Neural progenitor cell (in vitro differentiated cells): ENCODE measurements around the gene MEIOC. TPM values are rescaled to one million over a fixed set of nuclear protein-coding genes. Genes with fewer than 3 reads are reported as not detected.
A peak's percentile ranks its signal among the peaks of the same experiment; 100 is the strongest.

ENCODE experiments used
- DNase-seq: peaks from one replicate; pipeline ENCODE4 v3.0.0-alpha.2; 2016; ENCODE audit warnings: low spot score
- H2AFZ ChIP-seq: fragments of 200-600 bp; sonication (generic); replicated peaks from 2 replicates; pipeline ENCODE4 v1.6.1; 2016; ENCODE audit warnings: antibody characterized with exemption
- H3F3A ChIP-seq: fragments of 200-600 bp; sonication (generic); 2 replicates; pipeline ENCODE4 v1.6.1; 2016; ENCODE audit warnings: antibody characterized with exemption, low read depth
- H3K27ac ChIP-seq: fragments of 200-600 bp; sonication (generic); 2 replicates; pipeline ENCODE4 v1.5.1; 2016; ENCODE audit warnings: mild to moderate bottlenecking
- H3K27me3 ChIP-seq: fragments of 200-600 bp; sonication (generic); 2 replicates; pipeline ENCODE4 v1.6.1; 2016; ENCODE audit warnings: mild to moderate bottlenecking, moderate library complexity
- H3K36me3 ChIP-seq: fragments of 200-600 bp; sonication (generic); 2 replicates; pipeline ENCODE4 v1.5.1; 2016
- H3K4me1 ChIP-seq: fragments of 200-600 bp; sonication (generic); 2 replicates; pipeline ENCODE4 v1.6.1; 2016; ENCODE audit warnings: mixed run types
- H3K4me2 ChIP-seq: fragments of 200-600 bp; sonication (generic); 2 replicates; pipeline ENCODE4 v1.6.1; 2016
- H3K4me3 ChIP-seq: fragments of 200-600 bp; sonication (generic); 2 replicates; pipeline ENCODE4 v1.5.1; 2016
- H3K79me2 ChIP-seq: fragments of 200-600 bp; sonication (generic); 2 replicates; pipeline ENCODE4 v1.6.1; 2016; ENCODE audit warnings: low read depth
- H3K9ac ChIP-seq: fragments of 200-600 bp; sonication (generic); 2 replicates; pipeline ENCODE4 v1.6.1; 2016
- H3K9me3 ChIP-seq: fragments of 200-600 bp; sonication (generic); 2 replicates; pipeline ENCODE4 v1.5.1; 2016; ENCODE audit warnings: low read depth
- H4K20me1 ChIP-seq: fragments of 200-600 bp; sonication (generic); 2 replicates; pipeline ENCODE4 v1.6.1; 2016; ENCODE audit warnings: low read depth
- H3K27ac Mint-ChIP-seq: 3 replicates; pipeline ENCODE4 v1.8.0; 2021; ENCODE audit warnings: mixed read lengths
- H3K27me3 Mint-ChIP-seq: 2 replicates; pipeline ENCODE4 v1.8.0; 2022; ENCODE audit warnings: low read depth, mild to moderate bottlenecking, inconsistent platforms, moderate library complexity, mixed read lengths; ENCODE audit not compliant: insufficient read depth
- H3K36me3 Mint-ChIP-seq: 3 replicates; pipeline ENCODE4 v1.8.0; 2021; ENCODE audit warnings: mixed read lengths
- H3K4me1 Mint-ChIP-seq: 3 replicates; pipeline ENCODE4 v1.8.0; 2021; ENCODE audit warnings: mixed read lengths
- H3K4me3 Mint-ChIP-seq: 3 replicates; pipeline ENCODE4 v1.8.0; 2021; ENCODE audit warnings: mild to moderate bottlenecking, moderate library complexity, mixed read lengths
- H3K9me3 Mint-ChIP-seq: 3 replicates; pipeline ENCODE4 v1.8.0; 2020; ENCODE audit warnings: mixed read lengths
- CTCF ChIP-seq: fragments of 200-600 bp; sonication (generic); IDR thresholded peaks from 2 replicates; pipeline ENCODE4 v1.5.1; 2017; ENCODE audit warnings: antibody characterized with exemption, mild to moderate bottlenecking
- EZH2 ChIP-seq: fragments of 200-600 bp; sonication (generic); IDR thresholded peaks from 2 replicates; pipeline ENCODE4 v1.6.1; 2017; ENCODE audit warnings: antibody characterized with exemption, mild to moderate bottlenecking, moderate library complexity
- EZH2phosphoT487 ChIP-seq: fragments of 200-600 bp; sonication (generic); IDR thresholded peaks from 2 replicates; pipeline ENCODE4 v1.6.1; 2017; ENCODE audit warnings: antibody characterized with exemption
- total RNA-seq: library from RNA; depleted of rRNA; stranded (reverse); fragments of >200 nt; gene quantifications from 2 replicates; pipeline ENCODE4 v1.2.3, GENCODE V29; 2015; ENCODE audit warnings: low replicate concordance

MEIOC gene
- total RNA-seq, 1 donor from 2014 or later = 22.0 TPM

DNA sequence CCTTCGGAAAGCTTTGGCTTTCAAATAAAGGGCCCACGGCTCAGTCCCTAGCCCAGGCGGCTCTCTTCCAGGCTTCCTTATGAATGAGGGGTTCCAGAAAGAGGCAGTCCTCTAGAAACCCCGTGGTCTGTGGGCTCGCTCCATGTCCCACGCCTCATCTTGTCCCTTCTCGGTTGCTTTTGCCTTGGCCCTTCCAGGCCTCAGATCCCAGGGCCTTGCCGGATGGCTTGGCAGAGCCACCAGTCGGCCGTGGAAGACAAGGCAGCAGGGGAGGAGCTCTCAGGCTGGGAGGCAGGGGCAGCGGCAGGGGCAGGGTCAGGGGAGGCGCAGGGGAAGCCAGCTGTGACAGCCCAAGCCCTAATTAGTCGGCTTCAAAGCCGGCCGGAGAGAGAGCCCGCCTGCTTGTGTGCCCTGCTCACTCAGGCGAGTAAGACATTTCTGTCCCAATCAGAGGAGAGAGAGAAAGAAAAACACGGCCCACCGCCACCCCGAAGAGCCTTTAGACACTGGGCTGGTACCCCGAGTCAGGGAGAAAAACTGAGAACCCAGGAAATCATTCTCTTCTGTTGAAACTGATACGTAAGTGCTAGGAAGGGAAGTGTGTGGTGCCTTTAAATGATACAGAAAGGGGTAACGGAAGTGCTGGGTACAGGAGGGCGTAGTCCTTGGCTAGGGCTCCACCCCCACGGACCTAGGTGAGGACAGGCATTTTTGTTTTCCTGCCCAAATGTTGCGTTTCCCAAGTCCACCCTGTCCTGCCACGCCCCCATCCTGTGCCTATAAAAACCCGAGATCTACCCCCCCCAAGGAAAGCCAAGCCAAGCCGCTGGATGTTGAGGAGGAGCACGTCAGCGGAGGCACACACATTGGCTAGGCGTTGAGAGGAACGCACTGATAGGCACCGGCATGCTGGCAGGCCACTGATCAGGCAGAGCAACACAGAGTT, 27.8 kb upstream of the MEIOC start:
- Histone ChIP-seq H3K4me1 (peaks cover 26% of the 10 kb centered on the region), H3K4me2 (peak overlapping the region; percentile 67), H3K79me2 (no peaks in the 10 kb centered on the region), H3F3A (peaks cover 27% of the 10 kb centered on the region), H3K4me3 (peak overlapping the region; percentile 16), H3K27me3 (no peaks in the 10 kb centered on the region), H3K27ac (peak overlapping the region; percentile 61), H3K9me3 (no peaks in the 10 kb centered on the region), H2AFZ (peak overlapping the region; percentile 19), H3K36me3 (no peaks in the 10 kb centered on the region), H3K9ac (no peak overlapping the region), H4K20me1 (no peaks in the 10 kb centered on the region)
- Mint-ChIP-seq H3K4me3 (peak overlapping the region; percentile 75), H3K9me3 (no peaks in the 10 kb centered on the region), H3K36me3 (no peaks in the 10 kb centered on the region), H3K27ac (peak overlapping the region; percentile 98), H3K4me1 (peaks cover 31% of the 10 kb centered on the region), H3K27me3 (peaks cover 17% of the 10 kb centered on the region)
- DNase-seq = peak; percentile 96
- peak; percentile 16 for TF ChIP-seq CTCF
- no peak for TF ChIP-seq EZH2phosphoT487
- TF ChIP-seq EZH2 = no peak

- Histone ChIP-seq H2AFZ (no peak overlapping the region), H3K9ac (no peak overlapping the region), H3K4me3 (no peak overlapping the region), H3K9me3 (no peaks in the 10 kb centered on the region), H3K27me3 (no peaks in the 10 kb centered on the region), H3K79me2 (no peaks in the 10 kb centered on the region), H3F3A (peaks cover 27% of the 10 kb centered on the region), H4K20me1 (no peaks in the 10 kb centered on the region), H3K27ac (no peak overlapping the region), H3K4me2 (no peak overlapping the region), H3K4me1 (peaks cover 26% of the 10 kb centered on the region), H3K36me3 (no peaks in the 10 kb centered on the region)
- Mint-ChIP-seq H3K36me3 (no peaks in the 10 kb centered on the region), H3K27ac (no peak overlapping the region), H3K27me3 (peaks cover 19% of the 10 kb centered on the region), H3K4me3 (no peak overlapping the region), H3K9me3 (no peaks in the 10 kb centered on the region), H3K4me1 (peaks cover 31% of the 10 kb centered on the region)
- TF ChIP-seq CTCF (no peak), EZH2phosphoT487 (no peak), EZH2 (no peak)
- DNase-seq = no peak
These were observed 27.0 kb upstream of the MEIOC start for GRCh38 chr17:44629314-44629713.

DNA sequence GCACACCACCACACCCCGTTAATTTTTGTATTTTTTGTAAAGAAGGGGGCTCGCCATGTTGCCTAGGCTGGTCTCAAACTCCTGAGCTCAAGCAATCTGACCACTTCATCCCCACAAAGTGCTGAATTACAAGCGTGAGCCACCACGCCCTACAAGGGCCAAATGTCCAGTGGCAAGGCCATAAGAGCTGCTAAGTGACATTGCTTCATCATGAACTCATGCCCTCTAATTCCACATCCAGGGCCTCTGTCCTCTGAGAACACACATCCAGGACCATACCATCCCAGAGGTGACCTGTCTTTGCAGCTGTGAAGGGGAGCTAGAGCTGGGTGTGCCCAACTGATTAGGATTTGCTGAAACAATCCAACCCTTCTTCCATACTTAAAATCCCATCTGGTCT, 25.6 kb upstream of the MEIOC start:
- H3K27me3 ChIP-seq = no peaks in the 10 kb centered on the region

More for the DNA sequence above, 25.6 kb upstream of the MEIOC start:
- no peak overlapping the region for H2AFZ ChIP-seq
- no peak for DNase-seq
- no peaks in the 10 kb centered on the region for H3K79me2 ChIP-seq
- H4K20me1 ChIP-seq = no peaks in the 10 kb centered on the region
- Mint-ChIP-seq H3K4me1 (peaks cover 31% of the 10 kb centered on the region), H3K27me3 (peaks cover 19% of the 10 kb centered on the region), H3K9me3 (no peaks in the 10 kb centered on the region), H3K4me3 (no peak overlapping the region), H3K36me3 (no peaks in the 10 kb centered on the region), H3K27ac (no peak overlapping the region)
- H3K36me3 ChIP-seq = no peaks in the 10 kb centered on the region
- H3K4me1 ChIP-seq = peaks cover 23% of the 10 kb centered on the region
- no peak overlapping the region for H3K27ac ChIP-seq
- TF ChIP-seq CTCF = no peak
- TF ChIP-seq EZH2 = no peak
- no peak for TF ChIP-seq EZH2phosphoT487
- no peak overlapping the region for H3K4me3 ChIP-seq
- no peak overlapping the region for H3K9ac ChIP-seq
- peaks cover 27% of the 10 kb centered on the region for H3F3A ChIP-seq
- H3K4me2 ChIP-seq = no peak overlapping the region
- no peaks in the 10 kb centered on the region for H3K9me3 ChIP-seq
